OCI-LY3 (cell line): Measurements from ENCODE around the gene ADAD2.

Experiments
- EZH2phosphoT487 ChIP-seq: fragments of 200-600 bp; shearing (Covaris generic); IDR thresholded peaks from 2 replicates; pipeline ENCODE4 v1.6.1; 2018; ENCODE audit warnings: antibody characterized with exemption, mixed run types, low read depth
- TF ChIP-seq, protein P1 (sequence below): fragments of 200-600, 300-600 bp; sonication (generic); IDR thresholded peaks from 2 replicates; pipeline ENCODE4 v1.5.1; 2014; ENCODE audit warnings: antibody characterized with exemption, low read length, low read depth

DNA sequence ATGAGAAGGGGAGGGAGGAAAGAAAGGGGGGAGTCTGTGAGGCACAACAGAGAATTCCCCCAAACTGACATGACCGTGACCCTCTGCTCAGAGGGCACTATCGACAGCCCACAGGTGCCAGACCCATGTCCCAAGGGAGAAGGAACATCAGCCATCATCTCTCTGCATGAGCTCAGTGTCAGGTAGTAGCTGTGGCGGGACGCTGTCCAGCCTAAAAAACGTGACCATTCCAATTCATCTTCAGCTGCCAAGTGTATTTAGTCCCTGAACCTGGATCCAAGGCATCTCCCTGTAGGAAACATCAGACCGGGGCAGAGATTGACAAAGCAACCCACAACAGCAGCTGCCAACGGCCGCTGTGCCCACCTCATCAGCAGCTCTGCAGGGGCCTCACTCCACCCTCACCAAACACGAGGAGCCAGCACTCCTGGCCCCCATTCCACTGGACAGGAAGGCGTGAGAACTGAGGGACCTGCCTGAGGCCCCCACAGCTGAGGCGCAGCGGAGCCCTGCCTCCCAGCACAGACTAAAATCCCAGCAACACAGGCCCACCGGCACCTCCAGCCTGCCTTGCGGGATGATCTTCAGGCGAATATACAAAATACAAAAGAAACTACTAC, 12.7 kb upstream of the ADAD2 start:
- TF ChIP-seq, protein P1, sequence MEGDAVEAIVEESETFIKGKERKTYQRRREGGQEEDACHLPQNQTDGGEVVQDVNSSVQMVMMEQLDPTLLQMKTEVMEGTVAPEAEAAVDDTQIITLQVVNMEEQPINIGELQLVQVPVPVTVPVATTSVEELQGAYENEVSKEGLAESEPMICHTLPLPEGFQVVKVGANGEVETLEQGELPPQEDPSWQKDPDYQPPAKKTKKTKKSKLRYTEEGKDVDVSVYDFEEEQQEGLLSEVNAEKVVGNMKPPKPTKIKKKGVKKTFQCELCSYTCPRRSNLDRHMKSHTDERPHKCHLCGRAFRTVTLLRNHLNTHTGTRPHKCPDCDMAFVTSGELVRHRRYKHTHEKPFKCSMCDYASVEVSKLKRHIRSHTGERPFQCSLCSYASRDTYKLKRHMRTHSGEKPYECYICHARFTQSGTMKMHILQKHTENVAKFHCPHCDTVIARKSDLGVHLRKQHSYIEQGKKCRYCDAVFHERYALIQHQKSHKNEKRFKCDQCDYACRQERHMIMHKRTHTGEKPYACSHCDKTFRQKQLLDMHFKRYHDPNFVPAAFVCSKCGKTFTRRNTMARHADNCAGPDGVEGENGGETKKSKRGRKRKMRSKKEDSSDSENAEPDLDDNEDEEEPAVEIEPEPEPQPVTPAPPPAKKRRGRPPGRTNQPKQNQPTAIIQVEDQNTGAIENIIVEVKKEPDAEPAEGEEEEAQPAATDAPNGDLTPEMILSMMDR = no peak
- TF ChIP-seq EZH2phosphoT487 = no peak
